Lower lobe of right lung (tissue), 2 donors: Measurements from ENCODE around the gene TDRD10. TPM values are rescaled to one million over a fixed set of nuclear protein-coding genes. Genes with fewer than 3 reads are reported as not detected.
A peak's percentile ranks its signal among the peaks of the same experiment; 100 is the strongest.

Experiments
- ATAC-seq, 2 donors: fragments of 200-7000 bp; cut with Tn5 transposase; one replicate each; pipeline ENCODE4 v1.9.1; 2020 to 2022; ENCODE audit warnings: mild to moderate bottlenecking in 2 of 2, moderate library complexity in 2 of 2
- DNase-seq: peaks from one replicate; pipeline ENCODE4 v3.0.0-alpha.2; 2020
- H3K27ac ChIP-seq: fragments of 200-600 bp; one replicate; pipeline ENCODE4 v1.8.0; 2022
- H3K27me3 ChIP-seq: fragments of 200-600 bp; one replicate; pipeline ENCODE4 v1.8.0; 2022; ENCODE audit warnings: low read depth
- H3K36me3 ChIP-seq: fragments of 200-600 bp; one replicate; pipeline ENCODE4 v1.8.0; 2022; ENCODE audit warnings: mild to moderate bottlenecking
- H3K4me1 ChIP-seq: fragments of 200-600 bp; one replicate; pipeline ENCODE4 v1.8.0; 2022
- H3K4me3 ChIP-seq: fragments of 200-600 bp; one replicate; pipeline ENCODE4 v1.8.0; 2022; ENCODE audit warnings: mild to moderate bottlenecking
- H3K9me3 ChIP-seq: fragments of 200-600 bp; one replicate; pipeline ENCODE4 v1.8.0; 2022
- CTCF ChIP-seq: fragments of 200-600 bp; IDR thresholded peaks from one replicate; pipeline ENCODE4 v1.8.0; 2022; ENCODE audit warnings: antibody characterized with exemption, mild to moderate bottlenecking
- intact Hi-C: fragments of 100-400 bp; cut with DNase I; formaldehyde crosslinking; loops from one replicate; pipeline ENCODE4 v1.11.0; 2022
- total RNA-seq: library from RNA; stranded (reverse); fragmentation: NEBNext Ultra II Directional; extraction: Animal tissue kit (Norgen Biotek cat#: 25700); gene quantifications from one replicate; pipeline ENCODE4 v1.2.1, GENCODE V29; 2021
- donor health status: DM: no; HTN: yes; CAD: no; lungs with severe emphysema.

Gene TDRD10
- total RNA-seq, 1 donor from 2014 or later, result 20.2 TPM

- DNase-seq, result peak; percentile 75
- peaks cover 25% of the 10 kb centered on the region for H3K27me3 ChIP-seq
- peaks cover 10% of the 10 kb centered on the region for H3K4me1 ChIP-seq
- H3K27ac ChIP-seq, result no peak within 1 kb of the TSS
- H3K9me3 ChIP-seq, result no peaks in the 10 kb centered on the region
- TF ChIP-seq CTCF, result no peak
- no peaks in the 10 kb centered on the region for H3K36me3 ChIP-seq
- ATAC-seq, result peak; percentile 96 to 97
- H3K4me3 ChIP-seq, result peak within 1 kb of the TSS; percentile 28
- intact Hi-C loops, result no loop called here
Measured at GRCh38 chr1:154567386-154568156, 65.6 kb downstream of the TDRD10 start, which contains the start of gene CHRNB2. Gene CHRNB2, plus strand, starts transcription at chr1:154567778. Its CDS starts 267 bp downstream, at chr1:154568045.

- Histone ChIP-seq H3K27ac (no peak overlapping the region), H3K36me3 (no peaks in the 10 kb centered on the region), H3K4me3 (peak overlapping the region; percentile 28), H3K27me3 (peaks cover 25% of the 10 kb centered on the region), H3K4me1 (peaks cover 10% of the 10 kb centered on the region), H3K9me3 (no peaks in the 10 kb centered on the region)
- intact Hi-C loops, result no loop called here
- TF ChIP-seq CTCF, result no peak
- no peak for DNase-seq
- no peak for ATAC-seq
Measured at GRCh38 chr1:154568157-154568815, 66.3 kb downstream of the TDRD10 start.

- ATAC-seq (no peak), DNase-seq (no peak)
- no peak overlapping the region for H3K27ac ChIP-seq
- TF ChIP-seq CTCF, result no peak
- peaks cover 10% of the 10 kb centered on the region for H3K4me1 ChIP-seq
- intact Hi-C loops, result no loop called here
- H3K9me3 ChIP-seq, result no peaks in the 10 kb centered on the region
- no peaks in the 10 kb centered on the region for H3K36me3 ChIP-seq
- no peak overlapping the region for H3K4me3 ChIP-seq
- peaks cover 21% of the 10 kb centered on the region for H3K27me3 ChIP-seq
Measured at GRCh38 chr1:154571244-154571963, 69.4 kb downstream of the TDRD10 start.

- no peak for DNase-seq
- Histone ChIP-seq H3K27ac (no peak overlapping the region), H3K9me3 (no peaks in the 10 kb centered on the region), H3K4me3 (no peak overlapping the region), H3K27me3 (peaks cover 19% of the 10 kb centered on the region), H3K36me3 (no peaks in the 10 kb centered on the region), H3K4me1 (peaks cover 10% of the 10 kb centered on the region)
- no peak for ATAC-seq
- no peak for TF ChIP-seq CTCF
- intact Hi-C loops, result no loop called here
Measured at GRCh38 chr1:154571964-154572288, 69.9 kb downstream of the TDRD10 start.

GRCh38 chr1:154572468-154573167 lies 70.6 kb downstream of the TDRD10 start:
- ATAC-seq (no peak), DNase-seq (no peak)
- intact Hi-C loops, result no loop called here
- Histone ChIP-seq H3K36me3 (no peaks in the 10 kb centered on the region), H3K4me1 (peaks cover 9% of the 10 kb centered on the region), H3K9me3 (no peaks in the 10 kb centered on the region), H3K4me3 (no peak overlapping the region), H3K27me3 (peaks cover 12% of the 10 kb centered on the region), H3K27ac (no peak overlapping the region)
- no peak for TF ChIP-seq CTCF
